KBM-7 (cell line): ENCODE data around the gene ANKRD28.

ENCODE experiments used
- DNase-seq: peaks from one replicate; pipeline ENCODE4 v3.0.0-alpha.2; 2015
- in situ Hi-C: fragments of 300-500 bp; cut with MboI; formaldehyde crosslinking; loops from 2 replicates; pipeline ENCODE4 v1.14.3; 2020; ENCODE audit warnings: low sequenced_read_pairs, low pct_unique_long_range_greater_than_20kb, mixed read lengths

ANKRD28 gene

DNA sequence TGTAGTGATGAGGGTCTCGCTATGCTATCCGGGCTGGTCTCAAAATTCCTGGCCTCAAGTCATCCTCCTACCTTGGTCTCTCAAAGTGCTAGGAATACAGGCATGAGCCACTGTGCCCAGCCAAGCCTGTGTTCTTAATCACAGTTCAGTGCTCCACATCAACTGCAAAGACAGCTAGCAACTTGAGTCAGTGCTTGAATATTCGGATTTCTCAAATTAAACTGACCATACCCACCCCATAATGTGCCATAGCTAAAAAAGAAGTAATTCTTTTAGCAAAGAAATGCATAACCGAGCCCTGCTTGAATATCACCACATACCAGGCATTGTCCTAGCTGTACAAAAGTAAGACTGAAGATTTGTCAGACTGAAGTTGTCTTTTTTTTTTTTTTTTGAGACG is 107.0 kb downstream of the ANKRD28 start:
- DNase-seq, result no peak
- in situ Hi-C loops, result no loop called here

DNA sequence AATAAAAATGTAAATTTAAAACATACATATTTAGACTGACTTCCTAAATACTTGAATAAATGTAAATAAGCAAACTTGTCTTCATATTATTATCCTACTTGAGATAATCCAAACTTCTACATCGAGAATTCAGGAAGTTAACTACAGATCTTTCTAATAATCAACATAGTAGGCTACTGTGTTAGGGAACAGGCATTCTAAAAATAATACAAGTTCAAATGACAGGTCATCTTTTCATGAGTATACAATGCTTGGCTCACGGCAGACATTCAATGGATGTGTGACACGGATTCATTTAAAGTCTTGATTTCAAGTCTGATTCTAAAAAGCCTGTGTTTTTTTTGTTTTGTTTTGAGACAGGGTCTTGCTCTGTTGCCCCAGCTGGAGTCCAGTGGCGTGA is 107.5 kb downstream of the ANKRD28 start:
- in situ Hi-C loops, result no loop called here
- DNase-seq, result no peak

DNA sequence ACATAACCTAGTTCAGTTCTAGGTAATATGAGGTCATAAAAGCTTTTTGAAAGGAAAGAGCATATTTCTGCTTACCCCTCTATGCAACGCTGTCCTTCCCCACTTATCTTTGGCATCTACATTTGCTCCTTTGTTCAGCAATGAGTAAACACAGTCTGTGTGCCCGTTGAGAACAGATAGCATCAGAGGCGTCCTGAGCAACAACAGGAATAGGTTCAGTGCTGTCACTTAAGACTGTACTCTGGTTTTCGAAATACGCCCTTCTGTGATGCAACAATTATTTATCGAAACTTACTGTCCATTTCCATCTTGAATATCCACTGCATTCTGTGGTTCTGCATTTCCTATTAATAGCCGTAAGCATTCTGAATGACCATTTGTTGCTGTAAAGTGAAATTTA is 111.9 kb downstream of the ANKRD28 start:
- DNase-seq, result no peak
- in situ Hi-C loops, result no loop called here

- in situ Hi-C loops, result no loop called here
- DNase-seq, result peak; percentile 27
Observed at GRCh38 chr3:15683253-15683652, 114.5 kb downstream of the ANKRD28 start.

DNA sequence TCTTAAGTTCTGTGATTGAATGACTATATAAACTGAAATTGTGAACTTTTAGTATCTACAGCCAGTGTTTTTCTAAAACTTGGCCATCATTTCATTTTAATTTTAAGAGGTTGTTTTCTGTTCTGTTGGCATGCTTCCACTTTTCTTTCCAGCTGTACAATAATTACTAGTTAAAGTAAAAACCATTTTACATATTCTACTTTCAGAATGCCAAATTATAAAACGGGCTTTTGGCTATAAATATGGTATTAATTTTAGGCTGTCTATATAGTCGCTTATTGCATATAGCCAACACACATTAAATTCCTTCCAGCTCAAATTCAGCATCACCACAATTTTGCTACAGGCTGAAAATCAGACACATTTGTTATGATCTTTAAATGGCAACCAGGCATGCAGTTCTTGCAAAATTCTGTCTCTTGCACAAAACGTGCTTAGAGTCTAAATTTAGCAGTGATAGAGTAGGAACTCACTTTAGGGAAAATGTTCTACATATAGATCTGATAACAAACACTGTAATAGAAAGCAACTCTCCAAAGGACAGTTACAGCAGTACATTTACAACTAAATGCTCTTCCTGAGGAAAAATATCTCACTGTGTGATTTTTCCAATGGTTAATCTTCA is 115.1 kb downstream of the ANKRD28 start:
- in situ Hi-C loops, result no loop called here
- peak; percentile 32 for DNase-seq

DNA sequence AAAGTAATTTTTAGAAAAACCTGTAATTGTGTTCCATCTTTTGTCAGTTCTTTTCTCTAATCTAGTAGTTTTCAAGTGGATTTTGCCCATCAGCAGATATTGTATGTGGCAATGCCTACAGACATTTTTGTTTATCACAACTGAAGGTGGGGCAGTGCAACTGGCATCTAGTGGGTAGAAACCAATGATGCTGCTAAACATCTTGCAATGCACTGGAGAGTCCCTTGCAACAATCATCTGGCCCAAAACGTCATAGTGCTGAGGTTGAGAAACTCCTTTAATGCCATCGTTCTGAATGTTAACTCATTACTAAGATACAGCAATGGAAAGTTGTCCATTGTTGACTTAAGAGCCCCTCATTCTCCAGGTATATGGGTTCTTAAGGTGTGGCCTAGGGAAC is 116.1 kb downstream of the ANKRD28 start:
- no peak for DNase-seq
- in situ Hi-C loops, result no loop called here

- no peak for DNase-seq
- in situ Hi-C loops, result no loop called here
Observed at GRCh38 chr3:15679306-15679705, 118.5 kb downstream of the ANKRD28 start.

GRCh38 chr3:15676259-15676658 is 121.5 kb downstream of the ANKRD28 start:
- no peak for DNase-seq
- in situ Hi-C loops, result no loop called here

- in situ Hi-C loops, result no loop called here
- DNase-seq, result no peak
Observed at GRCh38 chr3:15673536-15673935, 124.2 kb downstream of the ANKRD28 start.

GRCh38 chr3:15667484-15667883 is 130.3 kb downstream of the ANKRD28 start:
- DNase-seq, result no peak
- in situ Hi-C loops, result no loop called here

GRCh38 chr3:15666277-15666676 is 131.5 kb downstream of the ANKRD28 start:
- DNase-seq, result no peak

GRCh38 chr3:15665510-15666150 is 132.1 kb downstream of the ANKRD28 start:
- in situ Hi-C loops, result no loop called here
- no peak for DNase-seq

More at GRCh38 chr3:15666277-15666676, 131.5 kb downstream of the ANKRD28 start:
- in situ Hi-C loops, result no loop called here

- no peak for DNase-seq
- in situ Hi-C loops, result no loop called here
Observed at GRCh38 chr3:15664144-15664543, 133.6 kb downstream of the ANKRD28 start.

DNA sequence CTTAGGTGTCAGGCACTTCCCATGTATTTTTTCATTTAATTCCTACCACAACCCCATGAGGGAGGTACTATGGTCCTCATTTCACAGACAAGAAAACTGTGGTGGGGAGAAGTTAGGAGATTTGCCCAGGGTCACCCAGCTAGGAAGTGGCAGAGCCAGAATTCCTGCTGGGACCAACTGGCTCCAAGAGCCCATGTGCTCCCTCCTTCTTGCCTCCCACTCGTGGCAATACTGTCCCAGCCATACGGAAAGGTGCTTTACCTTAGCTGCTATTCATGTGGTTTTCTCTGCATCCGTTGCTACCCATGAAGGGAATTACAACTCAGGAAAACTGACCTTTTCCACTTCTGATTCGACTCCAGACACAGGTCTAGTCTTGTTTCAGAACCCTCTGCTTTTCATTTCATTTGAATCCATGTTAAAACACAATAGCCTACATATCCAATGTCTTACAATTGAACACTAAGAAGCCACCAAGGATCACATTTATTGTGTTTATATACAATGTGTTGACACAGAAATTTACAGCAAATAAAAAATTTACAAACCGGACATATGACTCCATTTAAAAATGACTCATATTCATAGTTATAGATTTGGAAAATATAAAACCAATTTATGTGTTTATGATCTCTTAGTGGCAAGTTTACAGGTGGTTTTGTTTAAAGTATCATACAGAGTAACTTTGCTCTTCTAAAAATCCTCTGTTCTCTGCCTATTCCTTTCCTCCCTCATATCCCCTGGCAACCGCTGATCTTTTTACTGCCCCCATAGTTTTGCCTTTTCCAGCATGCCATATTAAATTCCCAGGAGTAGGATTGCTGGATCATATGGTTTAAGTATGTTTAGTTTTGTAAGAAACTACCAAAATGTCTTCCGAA is 137.5 kb downstream of the ANKRD28 start:
- in situ Hi-C loops, result no loop called here
- no peak for DNase-seq

DNA sequence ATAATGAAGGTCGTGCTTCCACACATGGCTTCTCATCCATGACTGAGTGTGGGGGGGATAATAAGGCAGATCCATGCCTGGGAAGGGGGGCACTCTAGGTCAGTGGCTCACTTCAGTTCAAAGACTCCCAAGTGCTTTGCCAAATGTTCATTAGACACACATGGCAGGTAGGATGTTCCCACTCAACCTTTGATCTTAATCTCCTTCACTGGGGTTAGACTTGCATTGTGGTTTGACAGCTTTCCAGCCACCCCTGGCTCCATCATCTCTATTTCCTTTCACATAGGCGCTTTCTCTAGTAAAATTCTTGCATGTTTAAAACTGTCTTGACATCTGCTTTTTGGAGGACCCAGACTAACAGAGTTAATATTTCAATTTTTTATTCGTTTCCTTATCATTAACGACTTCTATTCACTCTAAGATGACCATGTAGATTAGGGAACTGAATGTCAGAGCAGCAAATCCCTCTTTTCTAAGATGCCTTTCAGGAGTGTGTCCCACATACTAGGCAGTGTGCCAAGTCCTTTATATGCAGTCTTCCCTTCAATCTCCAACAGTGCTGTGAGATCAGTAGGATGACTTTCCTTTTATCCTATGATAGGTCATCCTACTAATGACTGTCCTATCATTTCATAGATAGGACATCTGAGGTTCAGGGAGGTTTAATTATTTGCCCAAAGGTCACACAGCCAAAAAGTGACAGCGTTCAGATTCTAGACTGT is 138.4 kb downstream of the ANKRD28 start:
- in situ Hi-C loops, result no loop called here
- peak; percentile 25 for DNase-seq

DNA sequence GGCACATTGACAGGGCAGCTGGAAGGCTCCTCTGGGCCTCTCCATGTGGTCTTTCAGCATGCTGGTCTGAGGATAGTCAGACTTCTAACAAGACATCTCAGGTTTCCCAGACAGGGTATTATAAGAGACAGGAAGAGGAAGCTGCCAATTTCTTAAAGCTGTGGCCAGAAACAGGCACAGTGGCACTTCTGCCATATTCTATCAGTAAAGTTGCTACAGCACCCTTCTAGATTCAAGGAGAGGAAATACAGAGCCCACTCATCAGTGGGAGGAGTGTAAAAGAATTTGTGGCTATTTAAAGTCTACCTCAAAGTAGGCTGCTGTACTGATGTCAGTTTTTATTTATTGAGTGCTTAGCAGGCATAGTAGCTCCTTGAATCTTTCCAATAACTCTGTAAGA is 140.8 kb downstream of the ANKRD28 start:
- in situ Hi-C loops, result no loop called here
- peak; percentile 51 for DNase-seq

DNA sequence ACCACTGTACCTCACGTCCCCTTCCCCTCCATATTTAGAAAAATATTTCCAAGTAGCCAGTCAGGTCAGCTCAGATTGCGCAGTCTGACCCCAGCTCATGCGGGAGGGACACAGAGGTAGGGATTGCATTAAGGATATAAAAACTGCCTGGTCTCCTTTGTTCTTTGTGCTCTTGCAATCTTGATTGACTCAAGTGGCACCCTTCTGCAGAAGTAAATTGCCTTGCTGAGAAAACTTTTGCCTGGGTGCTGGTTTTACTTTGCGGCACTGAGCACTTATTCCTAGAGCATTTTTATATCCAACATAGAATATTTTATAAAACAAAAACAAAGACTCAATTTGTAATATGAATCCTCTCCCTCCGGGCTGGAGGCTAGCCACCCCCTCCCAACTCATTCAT is 141.4 kb downstream of the ANKRD28 start:
- DNase-seq, result no peak
- in situ Hi-C loops, result no loop called here

GRCh38 chr3:15654891-15655290 is 142.9 kb downstream of the ANKRD28 start:
- DNase-seq, result no peak
- in situ Hi-C loops, result no loop called here

DNA sequence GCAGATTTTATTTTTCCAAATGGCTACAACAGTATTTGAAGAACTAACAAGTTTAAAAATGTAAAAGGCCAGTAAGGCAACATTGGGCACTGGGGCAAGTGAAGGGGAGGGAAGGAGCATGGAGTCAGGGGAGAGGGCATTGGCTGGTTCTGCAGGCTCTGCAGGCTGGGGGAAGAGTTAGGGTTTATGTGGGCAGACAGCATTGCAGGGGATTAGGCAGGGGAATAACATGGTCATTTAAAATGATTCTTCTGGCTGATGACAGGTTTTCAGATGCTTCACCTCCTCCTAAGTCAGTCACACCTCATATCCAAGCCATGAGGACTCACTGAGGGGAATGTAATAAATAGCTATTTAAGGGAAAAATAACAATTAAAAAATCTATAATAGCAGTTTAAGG is 143.7 kb downstream of the ANKRD28 start:
- in situ Hi-C loops, result no loop called here
- no peak for DNase-seq

- DNase-seq, result no peak
- in situ Hi-C loops, result no loop called here
Observed at GRCh38 chr3:15653321-15653720, 144.5 kb downstream of the ANKRD28 start.
